Natural killer cell treated with Interleukin-12 subunit alpha and Interleukin-12 subunit beta and Interleukin-15 and Interleukin-18, amount 100 ng/mL, for 72 hours (primary cell): ENCODE data around the gene AK9. TPM values are rescaled to one million over a fixed set of nuclear protein-coding genes. Genes with fewer than 3 reads are reported as not detected.

Experiments
- ATAC-seq, 2 donors: fragments of 150-1000 bp; cut with Tn5 transposase in 1 of 2; sonication (Bioruptor Pico), chemical (Tn5 transposase) in 1 of 2; 2 replicates each; pipeline ENCODE4 v1.10.0; 2021
- DNase-seq: peaks from one replicate; pipeline ENCODE4 v3.0.0; 2022; ENCODE audit warnings: low spot score
- H3K27ac Mint-ChIP-seq, 2 donors: 1 replicate in 1 of 2; 2 replicates in 1 of 2; pipeline ENCODE4 v1.8.0; 2022; ENCODE audit warnings: mixed read lengths in 2 of 2, mild to moderate bottlenecking in 1 of 2, moderate library complexity in 1 of 2
- H3K27me3 Mint-ChIP-seq, 2 donors: 1 replicate in 1 of 2; 2 replicates in 1 of 2; pipeline ENCODE4 v1.8.0; 2022; ENCODE audit warnings: mixed read lengths in 2 of 2
- H3K36me3 Mint-ChIP-seq: one replicate; pipeline ENCODE4 v1.8.0; 2022; ENCODE audit warnings: mixed read lengths
- H3K4me1 Mint-ChIP-seq, 2 donors: 1 replicate in 1 of 2; 2 replicates in 1 of 2; pipeline ENCODE4 v1.8.0; 2022; ENCODE audit warnings: low read depth in 2 of 2, mixed read lengths in 2 of 2, mild to moderate bottlenecking in 1 of 2
- H3K4me3 Mint-ChIP-seq: one replicate; pipeline ENCODE4 v1.8.0; 2022; ENCODE audit warnings: mixed read lengths
- H3K9me3 Mint-ChIP-seq: 2 replicates; pipeline ENCODE4 v1.8.0; 2022; ENCODE audit warnings: mixed read lengths
- total RNA-seq, 2 donors: library from RNA; stranded (reverse); gene quantifications; one replicate each; pipeline ENCODE4 v1.2.3, GENCODE V29; 2022

The AK9 gene
- total RNA-seq, 2 donors from 2014 or later, result 7.3 to 8.4 TPM

- Mint-ChIP-seq H3K4me3 (no peak overlapping the region), H3K27me3 (no peaks in the 10 kb centered on the region), H3K27ac (no peak overlapping the region), H3K4me1 (peaks cover 6 to 7% of the 10 kb centered on the region in 2 donors), H3K36me3 (no peaks in the 10 kb centered on the region), H3K9me3 (no peaks in the 10 kb centered on the region)
- ATAC-seq (no peak), DNase-seq (no peak)
Observed at GRCh38 chr6:109510358-109510757, 180.6 kb downstream of the AK9 start.

- Mint-ChIP-seq H3K4me1 (no peaks in the 10 kb centered on the region), H3K36me3 (no peaks in the 10 kb centered on the region), H3K9me3 (no peaks in the 10 kb centered on the region), H3K27ac (no peak overlapping the region), H3K4me3 (no peak overlapping the region), H3K27me3 (no peaks in the 10 kb centered on the region)
- no peak for ATAC-seq
- DNase-seq, result no peak
Observed at GRCh38 chr6:109508166-109508860, 182.7 kb downstream of the AK9 start.

DNA sequence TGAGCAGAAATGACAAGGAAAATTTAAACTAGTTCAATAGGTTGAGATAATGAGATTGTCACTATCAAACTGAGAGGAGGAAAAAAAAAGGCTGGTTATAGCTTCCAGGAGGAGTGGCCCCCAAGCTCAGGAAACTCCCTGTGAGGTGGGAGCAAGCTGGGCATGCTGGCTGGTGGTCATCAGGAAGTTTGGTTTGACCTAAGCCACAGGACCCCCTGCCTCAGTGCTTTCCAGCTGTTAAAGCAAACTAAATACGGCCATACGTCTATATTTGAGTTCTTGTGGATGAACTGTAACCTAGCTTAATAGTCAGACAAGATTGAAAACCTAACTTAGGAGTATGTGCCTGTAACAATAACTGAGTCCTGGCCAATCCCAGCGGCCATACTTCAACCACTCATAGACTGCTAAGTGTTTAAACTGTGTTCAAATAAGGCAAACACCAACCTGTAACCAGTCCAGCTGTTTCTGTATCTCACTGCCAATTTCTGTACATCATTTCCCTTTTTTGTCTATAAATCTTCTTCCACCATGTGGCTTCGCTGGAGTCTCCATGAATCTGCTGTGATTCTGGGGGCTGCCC, 183.4 kb downstream of the AK9 start:
- no peaks in the 10 kb centered on the region for H3K9me3 Mint-ChIP-seq
- no peak overlapping the region for H3K4me3 Mint-ChIP-seq
- H3K27me3 Mint-ChIP-seq, result no peaks in the 10 kb centered on the region
- H3K4me1 Mint-ChIP-seq, result no peaks in the 10 kb centered on the region
- DNase-seq (no peak), ATAC-seq (no peak)
- H3K27ac Mint-ChIP-seq, result no peak overlapping the region
- H3K36me3 Mint-ChIP-seq, result no peaks in the 10 kb centered on the region

- H3K4me1 Mint-ChIP-seq, result no peaks in the 10 kb centered on the region
- DNase-seq (no peak), ATAC-seq (no peak)
- no peaks in the 10 kb centered on the region for H3K36me3 Mint-ChIP-seq
- no peak overlapping the region for H3K27ac Mint-ChIP-seq
- no peaks in the 10 kb centered on the region for H3K27me3 Mint-ChIP-seq
- H3K4me3 Mint-ChIP-seq, result no peak overlapping the region
- H3K9me3 Mint-ChIP-seq, result no peaks in the 10 kb centered on the region
Observed at GRCh38 chr6:109506841-109507240, 184.2 kb downstream of the AK9 start.

DNA sequence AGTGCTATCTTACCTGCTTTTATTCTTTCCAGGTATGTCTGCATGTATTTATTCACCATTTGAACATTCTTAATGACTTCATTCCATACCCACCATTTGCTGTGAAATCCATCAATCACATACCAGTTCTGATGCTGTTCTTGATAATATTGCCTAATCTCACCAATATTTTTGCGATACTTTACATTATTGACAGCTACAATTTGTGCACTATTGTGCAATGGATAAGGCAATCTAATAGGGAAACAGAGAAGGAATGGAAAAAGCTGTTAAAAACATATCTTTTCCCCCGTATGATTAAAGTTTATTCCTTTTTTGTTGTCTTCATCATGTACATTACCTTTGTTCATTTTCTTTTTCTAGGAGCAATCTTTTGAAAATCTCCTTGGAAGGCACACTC, 184.7 kb downstream of the AK9 start:
- Mint-ChIP-seq H3K4me3 (no peak overlapping the region), H3K27ac (no peak overlapping the region), H3K27me3 (no peaks in the 10 kb centered on the region), H3K36me3 (no peaks in the 10 kb centered on the region), H3K9me3 (no peaks in the 10 kb centered on the region), H3K4me1 (no peaks in the 10 kb centered on the region)
- no peak for DNase-seq
- no peak for ATAC-seq

DNA sequence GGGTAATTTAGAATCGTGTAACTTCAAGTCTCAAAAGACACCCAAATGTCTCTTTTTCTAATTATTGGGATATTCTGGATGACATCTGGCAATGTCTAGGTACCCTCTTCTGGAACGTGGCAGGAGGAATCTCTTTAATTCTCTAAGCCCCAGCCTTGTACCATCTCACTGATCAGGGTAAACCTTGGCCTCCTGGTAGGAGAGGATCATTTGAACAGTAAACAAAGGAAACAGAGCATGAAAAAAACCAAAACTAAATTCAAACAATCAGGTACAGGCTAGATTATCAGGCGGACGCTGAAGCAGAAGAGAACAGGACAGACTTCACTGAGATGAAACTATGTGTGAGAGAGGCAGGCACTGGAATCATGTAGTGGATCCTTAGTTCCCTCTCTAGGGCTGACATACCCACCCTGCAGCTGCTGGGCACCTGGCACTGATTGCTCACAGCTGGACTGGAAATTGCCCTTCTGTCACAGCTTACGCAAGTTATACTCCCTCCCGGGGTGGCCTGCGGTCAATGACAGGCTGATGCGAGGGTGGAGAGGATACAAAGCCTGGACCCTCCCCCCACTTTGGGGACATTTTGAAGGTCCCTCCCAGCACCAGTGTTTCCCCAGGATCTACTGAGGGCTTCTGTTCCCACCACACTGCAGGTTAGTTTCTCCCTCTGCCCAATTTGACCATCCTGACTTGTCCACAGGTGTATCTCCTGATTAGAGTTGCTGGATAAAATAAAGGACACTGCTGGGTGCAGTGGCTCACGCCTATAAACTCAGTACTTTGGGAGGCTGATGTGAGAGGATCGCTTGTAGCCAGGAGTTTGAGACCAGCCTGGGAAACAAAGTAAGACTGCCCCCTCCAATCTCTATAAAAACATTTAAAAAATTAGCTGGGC, 187.4 kb downstream of the AK9 start:
- ATAC-seq (no peak), DNase-seq (no peak)
- Mint-ChIP-seq H3K4me3 (no peak overlapping the region), H3K36me3 (no peaks in the 10 kb centered on the region), H3K27me3 (no peaks in the 10 kb centered on the region), H3K9me3 (no peaks in the 10 kb centered on the region), H3K27ac (no peak overlapping the region), H3K4me1 (no peaks in the 10 kb centered on the region)

DNA sequence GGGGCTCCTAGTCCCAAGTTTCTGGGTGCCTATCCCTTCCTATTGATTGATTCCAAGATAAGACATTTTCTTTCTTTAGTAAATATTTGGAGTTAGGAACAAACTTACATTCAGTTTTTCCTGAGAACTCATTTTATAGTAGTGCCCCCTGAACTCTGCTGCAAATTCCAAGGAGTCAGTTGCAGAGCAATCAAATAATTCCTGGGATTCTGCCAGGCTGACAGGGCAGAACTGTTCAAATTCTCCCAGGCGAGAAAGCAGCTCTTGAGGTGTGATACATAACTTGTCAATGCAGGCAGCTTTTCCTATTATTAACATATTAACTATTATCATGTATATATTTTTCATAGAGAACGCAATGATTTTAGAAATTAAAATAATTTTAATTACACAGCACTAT, 192.1 kb downstream of the AK9 start:
- ATAC-seq, result no peak
- H3K36me3 Mint-ChIP-seq, result no peaks in the 10 kb centered on the region
- no peak for DNase-seq
- H3K9me3 Mint-ChIP-seq, result no peaks in the 10 kb centered on the region
- H3K27ac Mint-ChIP-seq, result no peak overlapping the region
- H3K4me3 Mint-ChIP-seq, result no peak overlapping the region
- peaks cover 3 to 12% of the 10 kb centered on the region in 2 donors for H3K27me3 Mint-ChIP-seq
- no peaks in the 10 kb centered on the region for H3K4me1 Mint-ChIP-seq

DNA sequence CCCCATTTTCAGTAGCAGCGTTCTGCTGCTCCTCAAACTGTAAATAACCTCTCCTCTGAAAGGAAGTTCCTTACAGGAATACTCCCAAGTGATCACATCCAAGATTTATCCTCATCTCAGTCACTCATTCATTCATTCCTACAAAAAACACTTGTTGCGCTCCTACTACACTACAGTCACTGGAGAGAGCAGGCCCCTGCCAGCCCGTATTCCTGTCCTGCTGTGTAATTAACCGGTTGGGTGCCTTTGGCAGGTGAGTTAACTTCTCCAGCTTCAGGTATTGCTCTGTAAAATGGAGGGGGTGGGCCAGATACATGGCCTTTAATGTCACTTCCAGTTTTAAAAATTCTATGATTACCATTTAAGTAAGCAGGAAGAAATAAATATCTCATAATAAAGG, 192.9 kb downstream of the AK9 start:
- H3K36me3 Mint-ChIP-seq, result no peaks in the 10 kb centered on the region
- peaks cover 3 to 12% of the 10 kb centered on the region in 2 donors for H3K27me3 Mint-ChIP-seq
- H3K4me1 Mint-ChIP-seq, result no peaks in the 10 kb centered on the region
- no peak overlapping the region for H3K4me3 Mint-ChIP-seq
- ATAC-seq (no peak), DNase-seq (no peak)
- no peaks in the 10 kb centered on the region for H3K9me3 Mint-ChIP-seq
- H3K27ac Mint-ChIP-seq, result no peak overlapping the region

DNA sequence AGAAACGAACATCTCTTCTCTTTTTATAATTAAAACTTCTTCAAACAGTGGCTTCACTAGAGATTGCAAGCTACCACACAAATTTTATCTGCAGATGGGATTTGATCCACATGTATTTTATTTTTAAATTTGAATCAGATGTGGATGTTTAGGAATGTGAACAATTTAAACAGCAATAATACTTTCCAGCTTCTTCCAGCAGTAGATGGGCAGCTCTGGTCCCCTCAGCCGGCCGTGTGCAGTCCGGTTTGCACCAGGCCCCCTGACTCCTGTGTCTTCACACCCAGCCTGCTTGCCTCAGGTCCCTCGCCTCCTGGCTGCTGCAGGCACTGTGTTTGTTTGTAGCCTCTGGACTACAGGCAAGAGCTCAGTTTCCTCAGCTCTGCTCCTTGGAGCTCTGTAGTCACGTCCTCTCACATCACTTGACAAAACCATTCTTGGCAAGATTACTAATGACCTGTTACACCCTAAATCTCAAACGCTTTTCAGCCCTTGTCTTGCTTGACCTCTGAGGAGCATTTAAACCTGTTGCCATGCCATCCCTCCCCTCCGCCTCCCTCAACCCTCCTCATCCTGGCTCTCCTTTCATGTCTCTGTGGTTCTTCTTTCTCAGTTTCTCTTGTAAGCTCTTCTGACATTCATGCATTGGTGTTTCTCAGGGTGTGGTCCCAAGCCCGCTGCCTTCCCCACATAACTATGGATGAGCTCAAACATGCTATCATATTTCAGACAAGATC, 194.8 kb downstream of the AK9 start:
- no peak overlapping the region for H3K27ac Mint-ChIP-seq
- no peaks in the 10 kb centered on the region for H3K36me3 Mint-ChIP-seq
- no peaks in the 10 kb centered on the region for H3K9me3 Mint-ChIP-seq
- H3K4me3 Mint-ChIP-seq, result no peak overlapping the region
- H3K27me3 Mint-ChIP-seq, result peaks cover 3 to 12% of the 10 kb centered on the region in 2 donors
- peaks cover 8 to 9% of the 10 kb centered on the region in 2 donors for H3K4me1 Mint-ChIP-seq
- DNase-seq, result no peak
- ATAC-seq, result no peak

- H3K4me1 Mint-ChIP-seq, result peaks cover 15 to 16% of the 10 kb centered on the region in 2 donors
- H3K36me3 Mint-ChIP-seq, result no peaks in the 10 kb centered on the region
- H3K27ac Mint-ChIP-seq, result no peak overlapping the region
- H3K4me3 Mint-ChIP-seq, result no peak overlapping the region
- no peaks in the 10 kb centered on the region for H3K9me3 Mint-ChIP-seq
- ATAC-seq, result no peak
- DNase-seq, result no peak
- peaks cover 3 to 12% of the 10 kb centered on the region in 2 donors for H3K27me3 Mint-ChIP-seq
Observed at GRCh38 chr6:109493865-109494264, 197.1 kb downstream of the AK9 start.

GRCh38 chr6:109491207-109491938, 199.6 kb downstream of the AK9 start:
- Mint-ChIP-seq H3K36me3 (no peaks in the 10 kb centered on the region), H3K9me3 (no peaks in the 10 kb centered on the region), H3K4me1 (peaks cover 15 to 16% of the 10 kb centered on the region in 2 donors), H3K27ac (peak overlapping the region; percentile 2 to 20), H3K4me3 (peak overlapping the region; percentile 3), H3K27me3 (no peaks in the 10 kb centered on the region)
- no peak for DNase-seq
- peak; percentile 81 to 97 for ATAC-seq

DNA sequence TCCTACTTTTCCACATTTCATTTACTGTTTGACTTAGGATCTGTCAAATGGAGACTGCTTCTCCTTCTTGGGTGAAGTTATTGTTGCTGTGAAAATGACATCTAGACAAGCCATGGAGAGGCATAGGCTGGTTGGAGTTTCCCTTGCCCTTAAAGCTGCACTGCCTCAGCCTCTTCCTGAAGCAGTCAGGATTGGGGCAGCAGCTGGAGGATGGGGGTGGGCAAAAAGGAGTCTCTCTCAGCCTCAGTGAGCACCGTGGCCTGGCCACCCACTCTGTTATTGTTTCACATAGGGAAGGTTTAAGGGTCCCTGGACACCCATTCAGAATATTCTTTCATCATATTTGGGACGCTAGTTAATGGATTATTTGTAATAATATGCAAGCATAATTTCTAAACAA, 200.3 kb downstream of the AK9 start:
- DNase-seq, result no peak
- H3K4me1 Mint-ChIP-seq, result peaks cover 15 to 16% of the 10 kb centered on the region in 2 donors
- H3K36me3 Mint-ChIP-seq, result no peaks in the 10 kb centered on the region
- ATAC-seq, result no peak
- H3K27me3 Mint-ChIP-seq, result no peaks in the 10 kb centered on the region
- H3K9me3 Mint-ChIP-seq, result no peaks in the 10 kb centered on the region
- peak overlapping the region; percentile 3 for H3K4me3 Mint-ChIP-seq
- peak overlapping the region; percentile 2 to 20 for H3K27ac Mint-ChIP-seq

GRCh38 chr6:109488001-109488400, 203.0 kb downstream of the AK9 start:
- Mint-ChIP-seq H3K36me3 (no peaks in the 10 kb centered on the region), H3K9me3 (no peaks in the 10 kb centered on the region)

More at GRCh38 chr6:109488001-109488400, 203.0 kb downstream of the AK9 start:
- Mint-ChIP-seq H3K4me1 (peaks cover 22 to 27% of the 10 kb centered on the region in 2 donors), H3K27ac (no peak overlapping the region), H3K4me3 (no peak overlapping the region), H3K27me3 (no peaks in the 10 kb centered on the region)
- ATAC-seq, result no peak
- DNase-seq, result no peak
